OCI-LY1 (cell line): Measurements from ENCODE around the gene LGR5.

Experiments
- CTCF ChIP-seq: fragments of 200-600 bp; sonication (generic), shearing (Covaris generic); IDR thresholded peaks from 2 replicates; pipeline ENCODE4 v1.5.1; 2017; ENCODE audit warnings: mild to moderate bottlenecking, antibody characterized with exemption, low read length, moderate library complexity, mixed read lengths
- EZH2 ChIP-seq: fragments of 200-600 bp; sonication (generic), shearing (Covaris generic); IDR thresholded peaks from 2 replicates; pipeline ENCODE4 v1.8.0; 2017; ENCODE audit warnings: borderline replicate concordance, mixed run types, mild to moderate bottlenecking, antibody characterized with exemption, low read length, moderate library complexity, mixed read lengths

GRCh38 chr12:71410844-71411243 is 28.8 kb upstream of the LGR5 start:
- TF ChIP-seq CTCF (no peak), EZH2 (no peak)
